CD4-positive, alpha-beta T cell treated with Interleukin-15 for 4 hours (primary cell): Measurements from ENCODE around the gene CNIH1.
"Not testable (repeated sequence)": the region's sequence is repeated elsewhere in the genome, so short reads cannot be mapped to it uniquely, and the experiment has no call there.

ENCODE experiments used
- DNase-seq: peaks from one replicate; pipeline ENCODE4 v3.0.0-alpha.2; 2020; ENCODE audit warnings: low spot score

The CNIH1 gene

DNA sequence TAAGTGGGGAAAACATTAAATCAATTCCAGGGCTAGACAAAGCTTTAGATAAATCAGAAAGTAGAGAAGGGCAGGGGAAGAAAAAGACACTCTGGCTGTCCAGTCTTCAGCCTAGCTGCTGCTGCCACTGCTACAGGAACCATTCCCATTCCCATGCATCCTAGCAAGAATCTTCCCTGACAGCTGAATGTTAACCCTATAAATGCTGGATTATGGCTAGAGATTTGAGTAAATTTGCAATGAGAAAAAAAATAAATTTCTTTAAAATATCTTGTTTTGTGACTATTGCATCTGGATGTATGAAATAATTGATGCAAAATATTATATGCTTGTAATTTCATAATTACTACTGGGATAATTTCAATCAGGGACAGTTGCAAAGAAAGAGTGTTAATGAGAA is 59.4 kb downstream of the CNIH1 start:
- DNase-seq, result no peak

- DNase-seq, result not testable (repeated sequence)
These were observed 60.6 kb downstream of the CNIH1 start for GRCh38 chr14:54380558-54380957.

- not testable (repeated sequence) for DNase-seq
These were observed 62.3 kb downstream of the CNIH1 start for GRCh38 chr14:54378893-54379292.

- DNase-seq, result no peak
These were observed 63.7 kb downstream of the CNIH1 start for GRCh38 chr14:54377501-54377900.

DNA sequence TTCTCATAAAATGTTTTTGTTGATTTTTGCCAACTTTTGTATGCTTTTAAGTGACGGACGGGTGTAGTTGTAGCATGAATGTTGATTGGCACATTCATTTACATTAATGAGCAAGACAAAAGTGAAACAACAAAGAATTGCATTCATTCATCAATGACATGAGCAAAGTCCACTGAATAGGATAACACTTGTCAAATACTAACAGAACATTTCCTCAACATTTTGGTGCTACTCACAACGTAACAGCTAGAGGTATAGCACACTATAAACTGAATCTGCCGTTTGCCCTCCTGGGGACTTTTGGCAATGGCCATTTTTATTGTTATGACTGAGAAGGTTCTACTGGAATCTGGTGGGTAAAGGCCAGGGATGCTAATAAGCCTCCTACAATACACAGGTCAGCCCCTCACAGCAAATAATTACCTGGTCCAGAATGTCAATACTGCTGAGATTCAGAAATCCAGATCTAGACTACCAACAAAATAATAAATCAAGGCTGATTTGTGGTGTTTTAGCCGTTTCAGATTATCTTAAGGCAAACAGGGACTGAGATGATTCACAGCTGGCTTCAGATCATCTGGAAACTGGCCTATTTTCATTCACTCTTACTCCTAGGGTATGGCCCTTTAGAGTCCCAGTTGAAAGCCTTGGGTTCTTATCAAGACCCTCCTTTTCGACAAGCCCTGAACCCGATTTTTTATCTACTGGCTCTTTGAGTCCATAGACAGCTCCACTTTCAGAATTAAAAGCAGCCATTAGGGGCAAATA is 66.9 kb downstream of the CNIH1 start:
- DNase-seq, result no peak
